Stomach (tissue), 9 donors: Measurements from ENCODE around the gene SLCO1A2. TPM values are rescaled to one million over a fixed set of nuclear protein-coding genes. Genes with fewer than 3 reads are reported as not detected.

Source experiments
- DNase-seq, 2 donors: peaks; one replicate each; pipeline versions ENCODE4 v3.0.0 to v3.0.0-alpha.2; 2013 to 2019
- H3K27ac ChIP-seq, 5 donors: fragments of 200-600 bp in 4 of 5; sonication (generic) in 4 of 5; one replicate each; pipeline ENCODE4 v1.5.1; 2013 to 2019; ENCODE audit warnings: mild to moderate bottlenecking in 1 of 5, moderate library complexity in 1 of 5
- H3K27me3 ChIP-seq, 3 donors: fragments of 200-600 bp; sonication (generic); one replicate each; pipeline ENCODE4 v1.5.1; 2017 to 2019; ENCODE audit warnings: mixed run types in 1 of 3
- H3K36me3 ChIP-seq, 4 donors: fragments of 200-600 bp; sonication (generic); 1 replicate in 3 of 4; 2 replicates in 1 of 4; pipeline ENCODE4 v1.5.1; 2016 to 2019
- H3K4me1 ChIP-seq, 4 donors: fragments of 200-600 bp; sonication (generic); one replicate each; pipeline ENCODE4 v1.5.1; 2016 to 2019
- H3K4me3 ChIP-seq, 4 donors: fragments of 200-600 bp; sonication (generic) in 3 of 4; one replicate each; pipeline ENCODE4 v1.5.1; 2016 to 2019; ENCODE audit warnings: mild to moderate bottlenecking in 1 of 4
- H3K9me3 ChIP-seq, 4 donors: fragments of 200-600 bp; sonication (generic); one replicate each; pipeline ENCODE4 v1.5.1; 2016 to 2019
- CTCF ChIP-seq, 7 experiments: fragments of 450-650 bp in 4 of 7; fragments of 200-600 bp in 3 of 7; sonication (generic) in 3 of 7; IDR thresholded peaks; one replicate each; pipeline ENCODE4 v1.5.1; 2016 to 2019; ENCODE audit warnings: antibody characterized with exemption in 7 of 7, control low read depth in 2 of 7, mild to moderate bottlenecking in 1 of 7
- EP300 ChIP-seq: sonication (generic); formaldehyde crosslinking; IDR thresholded peaks from one replicate; pipeline ENCODE4 v1.6.1; 2017; ENCODE audit warnings: antibody characterized with exemption
- POLR2A ChIP-seq, 4 donors: fragments of 450-650 bp; IDR thresholded peaks; one replicate each; pipeline ENCODE4 v1.6.1; 2016; ENCODE audit warnings: antibody characterized with exemption in 4 of 4, control low read depth in 2 of 4, mild to moderate bottlenecking in 1 of 4, moderate library complexity in 1 of 4
- POLR2AphosphoS5 ChIP-seq, 3 donors: sonication (generic); formaldehyde crosslinking; IDR thresholded peaks; one replicate each; pipeline ENCODE4 v1.6.1; 2016; ENCODE audit warnings: antibody characterized with exemption in 3 of 3
- WGBS, 5 donors: extraction: QIAGEN DNeasy Blood & Tissue Kit in 3 of 5; methylation state at CpG; one replicate each; pipeline versions ENCODE4 v1.1.5 to v1.1.7; 2013 to 2018; 5-methylcytosine and 5-hydroxymethylcytosine counted together
- intact Hi-C: fragments of 100-400 bp; cut with DNase I; formaldehyde crosslinking; loops from one replicate; pipeline ENCODE4 v1.15.1; 2023; ENCODE audit warnings: low total_unique reads
- polyA plus RNA-seq, 3 donors: library from polyadenylated mRNA; stranded (reverse); fragments of 200-250 nt; gene quantifications; one replicate each; pipeline ENCODE4 v1.2.3, GENCODE V29; 2013
- total RNA-seq, 5 donors: library from RNA; depleted of rRNA; stranded (reverse); fragments of >200 nt; gene quantifications; one replicate each; pipeline versions ENCODE4 v1.1.0 to v1.2.3, GENCODE V29; 2014 to 2016
- donor health status: healthy with polysubstance abuse.
- donor health status: Bipolar disorder and iron deficiency.
- donor health status: healthy.

SLCO1A2 gene
- total and polyA plus RNA-seq, 8 donors, result not detected

- intact Hi-C loops, result no loop called here
- H3K27ac ChIP-seq, result no peak overlapping the region
Measured at GRCh38 chr12:21221072-21221471, 113.6 kb downstream of the SLCO1A2 start.

DNA sequence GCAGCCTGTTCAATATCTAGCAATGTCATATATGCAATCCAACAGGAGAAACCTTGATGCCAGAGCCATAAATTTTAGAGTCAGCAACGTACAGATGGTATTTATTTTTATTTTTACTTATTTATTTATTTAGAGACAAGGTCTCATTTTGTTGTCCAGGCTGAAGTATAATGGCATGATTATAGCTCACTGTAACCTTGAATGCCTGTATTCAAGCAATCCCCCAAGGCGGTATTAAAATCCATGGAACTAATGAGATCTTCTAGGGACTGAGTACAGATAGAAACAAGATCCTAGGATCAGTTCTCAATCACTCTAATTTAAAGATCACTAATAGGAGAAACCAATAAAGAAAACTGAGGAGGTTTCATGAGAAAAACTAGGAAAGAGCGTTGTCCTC, 114.5 kb downstream of the SLCO1A2 start:
- no peak for DNase-seq
- no peak overlapping the region for H3K27ac ChIP-seq
- no peak for TF ChIP-seq POLR2AphosphoS5 (IDR thresholded peaks at IDR 0.05)
- no peak for TF ChIP-seq POLR2A (IDR thresholded peaks at IDR 0.05)
- TF ChIP-seq CTCF (IDR thresholded peaks at IDR 0.05), result no peak
- TF ChIP-seq EP300, result no peak

More at GRCh38 chr12:21221072-21221471, 113.6 kb downstream of the SLCO1A2 start:
- Histone ChIP-seq H3K36me3 (no peaks in the 10 kb centered on the region), H3K9me3 (no peaks in the 10 kb centered on the region), H3K27me3 (no peaks in the 10 kb centered on the region), H3K4me3 (no peak overlapping the region), H3K4me1 (no peaks in the 10 kb centered on the region)
- TF ChIP-seq POLR2A (IDR thresholded peaks at IDR 0.05) (no peak), CTCF (IDR thresholded peaks at IDR 0.05) (no peak), POLR2AphosphoS5 (IDR thresholded peaks at IDR 0.05) (no peak), EP300 (no peak)
- no peak for DNase-seq

GRCh38 chr12:21219206-21219605, 115.5 kb downstream of the SLCO1A2 start:
- DNase-seq, result no peak
- intact Hi-C loops, result no loop called here
- no peak overlapping the region for H3K4me3 ChIP-seq
- no peaks in the 10 kb centered on the region for H3K9me3 ChIP-seq
- H3K36me3 ChIP-seq, result no peaks in the 10 kb centered on the region
- H3K27ac ChIP-seq, result no peak overlapping the region
- H3K4me1 ChIP-seq, result no peaks in the 10 kb centered on the region
- TF ChIP-seq POLR2A (IDR thresholded peaks at IDR 0.05) (no peak), POLR2AphosphoS5 (IDR thresholded peaks at IDR 0.05) (no peak), CTCF (IDR thresholded peaks at IDR 0.05) (no peak), EP300 (no peak)
- 36 to 51% (median 44%) methylated on average over 2 of the region's 2 CpGs for WGBS, 5 donors
- H3K27me3 ChIP-seq, result no peaks in the 10 kb centered on the region

More for the DNA sequence above, 114.5 kb downstream of the SLCO1A2 start:
- Histone ChIP-seq H3K4me3 (no peak overlapping the region), H3K27me3 (no peaks in the 10 kb centered on the region), H3K36me3 (no peaks in the 10 kb centered on the region), H3K4me1 (no peaks in the 10 kb centered on the region), H3K9me3 (no peaks in the 10 kb centered on the region)
- 69 to 76% (median 74%) methylated on average over 3 of the region's 3 CpGs for WGBS, 5 donors
- intact Hi-C loops, result no loop called here

Other genes starting within 250 kb of the SLCO1A2 start
- not detected for gene SLCO1B1, start 203.7 kb downstream of the SLCO1A2 start, total RNA-seq
- gene SLCO1B1, start 203.7 kb downstream of the SLCO1A2 start, polyA plus RNA-seq, result not detected
- not detected for gene IAPP, start 38.0 kb upstream of the SLCO1A2 start, total RNA-seq
- 1 to 10 TPM in 1 of 3 donors, under 1 TPM in 1, not detected in 1; 0.15 to 1.2 TPM for gene IAPP, start 38.0 kb upstream of the SLCO1A2 start, polyA plus RNA-seq
- 10 to 100 TPM in 3 of 5 donors, 1 to 10 TPM in 2; 3.5 to 39.1 (median 22.2) TPM for gene PYROXD1, start 102.7 kb upstream of the SLCO1A2 start, total RNA-seq
- gene PYROXD1, start 102.7 kb upstream of the SLCO1A2 start, polyA plus RNA-seq, result 10 to 100 TPM; 11.7 to 18.8 (median 13.4) TPM
- 10 to 100 TPM in 3 of 5 donors, 1 to 10 TPM in 2; 4.3 to 56.5 (median 18.3) TPM for gene RECQL, start 166.7 kb upstream of the SLCO1A2 start, total RNA-seq
- 10 to 100 TPM in 2 of 3 donors, 1 to 10 TPM in 1; 9.6 to 12.8 (median 12.5) TPM for gene RECQL, start 166.7 kb upstream of the SLCO1A2 start, polyA plus RNA-seq
- gene GOLT1B, start 166.9 kb upstream of the SLCO1A2 start, total RNA-seq, result 10 to 100 TPM in 4 of 5 donors, 1 to 10 TPM in 1; 9.3 to 52.1 (median 16.8) TPM
- 10 to 100 TPM; 11.0 to 15.5 (median 11.4) TPM for gene GOLT1B, start 166.9 kb upstream of the SLCO1A2 start, polyA plus RNA-seq
- gene SPX, start 191.4 kb upstream of the SLCO1A2 start, total RNA-seq, result 1 to 10 TPM in 1 of 5 donors, not detected in 4; 1.1 TPM
- 1 to 10 TPM in 1 of 3 donors, under 1 TPM in 2; 0.28 to 1.6 (median 0.92) TPM for gene SPX, start 191.4 kb upstream of the SLCO1A2 start, polyA plus RNA-seq